Neural cell (in vitro differentiated cells): ENCODE data around the gene SLC38A3. TPM values are rescaled to one million over a fixed set of nuclear protein-coding genes. Genes with fewer than 3 reads are reported as not detected.

Source experiments
- H2AFZ ChIP-seq: fragments of 200-600, 300-800 bp; sonication (generic), shearing (Covaris generic); 2 replicates; pipeline ENCODE4 v1.6.0; 2014; ENCODE audit warnings: low read depth, mild to moderate bottlenecking, antibody characterized with exemption, low read length, moderate library complexity
- H3F3A ChIP-seq: fragments of 200-600 bp; shearing (Covaris generic); 2 replicates; pipeline ENCODE4 v1.6.1; 2016; ENCODE audit warnings: mild to moderate bottlenecking, moderate library complexity, mixed read lengths, antibody characterized with exemption, low read length; ENCODE audit not compliant: insufficient read depth, poor library complexity, severe bottlenecking
- H3K27ac ChIP-seq: fragments of 200-600, 300-800 bp; sonication (generic), shearing (Covaris generic); 2 replicates; pipeline ENCODE4 v1.5.1; 2014; ENCODE audit warnings: mild to moderate bottlenecking, low read length, moderate library complexity
- H3K27me3 ChIP-seq: fragments of 300-800, 200-600 bp; sonication (generic), shearing (Covaris generic); 2 replicates; pipeline ENCODE4 v1.6.0; 2014; ENCODE audit warnings: mild to moderate bottlenecking, low read depth, low read length, moderate library complexity; ENCODE audit not compliant: insufficient read depth
- H3K36me3 ChIP-seq: fragments of 300-800, 200-600 bp; sonication (generic), shearing (Covaris generic); 2 replicates; pipeline ENCODE4 v1.5.1; 2014; ENCODE audit warnings: mild to moderate bottlenecking, antibody characterized with exemption, low read length, moderate library complexity; ENCODE audit not compliant: insufficient read depth
- H3K4me2 ChIP-seq: fragments of 300-800, 200-600 bp; sonication (generic), shearing (Covaris generic); 2 replicates; pipeline ENCODE4 v1.6.0; 2014; ENCODE audit warnings: mild to moderate bottlenecking, low read length
- H3K4me3 ChIP-seq: fragments of 300-800, 200-600 bp; sonication (generic), shearing (Covaris generic); 2 replicates; pipeline ENCODE4 v1.5.1; 2014; ENCODE audit warnings: mild to moderate bottlenecking, low read length, moderate library complexity
- H3K79me2 ChIP-seq: fragments of 200-600 bp; shearing (Covaris generic); replicated peaks from 2 replicates; pipeline ENCODE4 v1.6.0; 2014; ENCODE audit warnings: mild to moderate bottlenecking, low read length, moderate library complexity; ENCODE audit not compliant: insufficient read depth
- H3K9ac ChIP-seq: fragments of 300-800, 200-600 bp; sonication (generic), shearing (Covaris generic); 2 replicates; pipeline ENCODE4 v1.6.1; 2016; ENCODE audit warnings: mild to moderate bottlenecking, low read length, mixed read lengths
- H3K9me2 ChIP-seq: fragments of 200-600 bp; shearing (Covaris generic); 2 replicates; pipeline ENCODE4 v1.6.1; 2016; ENCODE audit warnings: mild to moderate bottlenecking, low read length, mixed read lengths; ENCODE audit not compliant: insufficient read depth
- H3K9me3 ChIP-seq: fragments of 200-600, 300-800 bp; sonication (generic), shearing (Covaris generic); 2 replicates; pipeline ENCODE4 v1.6.1; 2016; ENCODE audit warnings: mild to moderate bottlenecking, mixed run types, low read length, moderate library complexity, mixed read lengths
- H4K20me1 ChIP-seq: fragments of 200-600 bp; shearing (Covaris generic); 2 replicates; pipeline ENCODE4 v1.6.1; 2016; ENCODE audit warnings: mild to moderate bottlenecking, mixed run types; ENCODE audit not compliant: insufficient read depth
- EZH2 ChIP-seq: fragments of 200-600, 300-800 bp; shearing (Covaris generic), sonication (generic); IDR thresholded peaks from 2 replicates; pipeline ENCODE4 v1.6.1; 2014; ENCODE audit warnings: antibody characterized with exemption, low read length, borderline replicate concordance, mild to moderate bottlenecking; ENCODE audit not compliant: insufficient read depth, poor library complexity, severe bottlenecking
- MXI1 ChIP-seq: fragments of 450-650 bp; conservative IDR thresholded peaks from 2 replicates; pipeline ENCODE4 v1.6.1; 2014; ENCODE audit warnings: antibody characterized with exemption, mild to moderate bottlenecking; ENCODE audit not compliant: poor library complexity, severe bottlenecking
- POLR2AphosphoS5 ChIP-seq: IDR thresholded peaks from 2 replicates; pipeline ENCODE4 v1.6.1; 2012
- RAD21 ChIP-seq: fragments of 450-650 bp; conservative IDR thresholded peaks from 2 replicates; pipeline ENCODE4 v1.6.1; 2014; ENCODE audit warnings: antibody characterized with exemption, mild to moderate bottlenecking, moderate library complexity
- REST ChIP-seq: IDR thresholded peaks from 2 replicates; pipeline ENCODE4 v1.6.1; 2012; ENCODE audit warnings: borderline replicate concordance
- SMC3 ChIP-seq: fragments of 450-650 bp; conservative IDR thresholded peaks from 2 replicates; pipeline ENCODE4 v1.6.1; 2014; ENCODE audit warnings: antibody characterized with exemption, mild to moderate bottlenecking, moderate library complexity; ENCODE audit not compliant: poor library complexity
- TAF1 ChIP-seq: IDR thresholded peaks from 2 replicates; pipeline ENCODE4 v1.6.1; 2012; ENCODE audit warnings: low read depth
- polyA plus RNA-seq: library from polyadenylated mRNA; depleted of rRNA; stranded (reverse); fragments of >200 nt; gene quantifications from 2 replicates; pipeline ENCODE4 v1.2.3, GENCODE V29; 2014
- TF ChIP-seq, protein P1 (sequence below): fragments of 450-650 bp; IDR thresholded peaks from 2 replicates; pipeline ENCODE4 v1.5.1; 2014; ENCODE audit warnings: antibody characterized with exemption, mild to moderate bottlenecking, moderate library complexity; ENCODE audit not compliant: poor library complexity, severe bottlenecking

The SLC38A3 gene
- polyA plus RNA-seq, 1 donor from 2014 or later = not detected

DNA sequence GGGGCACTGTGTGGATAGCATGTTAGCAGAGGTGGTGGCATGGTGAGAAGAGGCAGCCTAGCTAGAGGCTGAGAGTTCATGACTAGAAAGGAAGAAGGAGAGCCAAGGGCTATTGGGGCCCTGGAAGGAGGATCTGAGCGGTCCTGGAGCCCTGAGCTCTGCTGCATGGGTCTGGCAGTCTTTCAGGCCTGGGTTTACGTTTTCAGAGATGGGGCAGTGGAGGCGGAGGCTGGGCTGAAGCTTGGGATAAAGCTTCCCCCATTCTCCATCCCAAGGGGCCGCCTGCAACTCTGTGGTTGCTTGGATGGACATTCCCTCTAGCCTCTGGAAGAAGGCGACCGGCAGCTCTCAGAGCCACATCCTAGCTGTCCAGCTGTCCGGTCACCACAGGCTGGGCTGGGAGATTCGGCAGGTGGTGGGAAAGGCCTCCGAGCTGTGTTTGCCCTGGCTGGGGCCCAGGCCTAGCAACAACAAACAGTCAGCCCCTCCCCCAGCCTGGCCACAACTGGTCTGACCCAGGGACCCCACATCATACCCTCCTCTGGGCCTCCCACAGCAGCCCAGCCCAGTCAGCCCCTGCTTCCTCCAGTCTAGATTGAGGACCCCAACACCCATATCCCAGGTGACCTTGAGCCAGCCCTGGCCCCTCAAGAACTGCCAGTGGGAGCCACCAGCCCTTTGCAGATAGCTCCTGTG is 1.8 kb upstream of the SLC38A3 start:
- no peak overlapping the region for H3K4me3 ChIP-seq

More for the DNA sequence above, 1.8 kb upstream of the SLC38A3 start:
- H3K36me3 ChIP-seq = no peaks in the 10 kb centered on the region
- H3K27ac ChIP-seq = no peak overlapping the region
- no peaks in the 10 kb centered on the region for H3K9me2 ChIP-seq
- H4K20me1 ChIP-seq = no peaks in the 10 kb centered on the region
- TF ChIP-seq RAD21 (no peak), EZH2 (no peak), POLR2AphosphoS5 (no peak), REST (no peak), TAF1 (no peak), MXI1 (no peak), SMC3 (no peak)
- TF ChIP-seq, protein P1, sequence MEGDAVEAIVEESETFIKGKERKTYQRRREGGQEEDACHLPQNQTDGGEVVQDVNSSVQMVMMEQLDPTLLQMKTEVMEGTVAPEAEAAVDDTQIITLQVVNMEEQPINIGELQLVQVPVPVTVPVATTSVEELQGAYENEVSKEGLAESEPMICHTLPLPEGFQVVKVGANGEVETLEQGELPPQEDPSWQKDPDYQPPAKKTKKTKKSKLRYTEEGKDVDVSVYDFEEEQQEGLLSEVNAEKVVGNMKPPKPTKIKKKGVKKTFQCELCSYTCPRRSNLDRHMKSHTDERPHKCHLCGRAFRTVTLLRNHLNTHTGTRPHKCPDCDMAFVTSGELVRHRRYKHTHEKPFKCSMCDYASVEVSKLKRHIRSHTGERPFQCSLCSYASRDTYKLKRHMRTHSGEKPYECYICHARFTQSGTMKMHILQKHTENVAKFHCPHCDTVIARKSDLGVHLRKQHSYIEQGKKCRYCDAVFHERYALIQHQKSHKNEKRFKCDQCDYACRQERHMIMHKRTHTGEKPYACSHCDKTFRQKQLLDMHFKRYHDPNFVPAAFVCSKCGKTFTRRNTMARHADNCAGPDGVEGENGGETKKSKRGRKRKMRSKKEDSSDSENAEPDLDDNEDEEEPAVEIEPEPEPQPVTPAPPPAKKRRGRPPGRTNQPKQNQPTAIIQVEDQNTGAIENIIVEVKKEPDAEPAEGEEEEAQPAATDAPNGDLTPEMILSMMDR = no peak
- H3K4me2 ChIP-seq = no peak overlapping the region
- H3K79me2 ChIP-seq = no peaks in the 10 kb centered on the region
- peaks cover 20% of the 10 kb centered on the region for H3K27me3 ChIP-seq
- H3F3A ChIP-seq = no peaks in the 10 kb centered on the region
- no peak overlapping the region for H2AFZ ChIP-seq
- H3K9me3 ChIP-seq = no peaks in the 10 kb centered on the region
- H3K9ac ChIP-seq = no peak overlapping the region
